Measurements from ENCODE around the gene ABCC6.
"Not testable (repeated sequence)": the region's sequence is repeated elsewhere in the genome, so short reads cannot be mapped to it uniquely, and the experiment has no call there.

The ABCC6 gene

GRCh38 chr16:16161319-16161718, 62.0 kb downstream of the ABCC6 start:
- no peak for DNase-seq (ENCODE audit: low read depth)

- no peak for DNase-seq (ENCODE audit: low read depth)
These were observed 63.6 kb downstream of the ABCC6 start for GRCh38 chr16:16159662-16160061.

GRCh38 chr16:16158741-16159374, 64.4 kb downstream of the ABCC6 start:
- DNase-seq (ENCODE audit: low read depth) = peak; percentile 16

- no peak for DNase-seq (ENCODE audit: low read depth)
These were observed 65.1 kb downstream of the ABCC6 start for GRCh38 chr16:16158082-16158658.

- DNase-seq (ENCODE audit: low read depth) = no peak
These were observed 66.1 kb downstream of the ABCC6 start for GRCh38 chr16:16157166-16157565.

- DNase-seq (ENCODE audit: low read depth) = no peak
These were observed 68.1 kb downstream of the ABCC6 start for GRCh38 chr16:16155234-16155633.

GRCh38 chr16:16154281-16154951, 68.9 kb downstream of the ABCC6 start:
- DNase-seq (ENCODE audit: low read depth) = no peak

GRCh38 chr16:16153000-16153399, 70.3 kb downstream of the ABCC6 start:
- DNase-seq (ENCODE audit: low read depth) = not testable (repeated sequence)

- DNase-seq (ENCODE audit: low read depth) = no peak
These were observed 72.0 kb downstream of the ABCC6 start for GRCh38 chr16:16151315-16151714.

GRCh38 chr16:16150878-16151152, 72.5 kb downstream of the ABCC6 start:
- DNase-seq (ENCODE audit: low read depth) = no peak

- peak; percentile 78 for DNase-seq (ENCODE audit: low read depth)
These were observed 73.0 kb downstream of the ABCC6 start for GRCh38 chr16:16150117-16150877.

- no peak for DNase-seq (ENCODE audit: low read depth)
These were observed 73.6 kb downstream of the ABCC6 start for GRCh38 chr16:16149710-16150116.

GRCh38 chr16:16148755-16149154, 74.5 kb downstream of the ABCC6 start:
- DNase-seq (ENCODE audit: low read depth) = peak; percentile 20

GRCh38 chr16:16148000-16148599, 75.2 kb downstream of the ABCC6 start:
- not testable (repeated sequence) for DNase-seq (ENCODE audit: low read depth)

- DNase-seq (ENCODE audit: low read depth) = no peak
These were observed 75.8 kb downstream of the ABCC6 start for GRCh38 chr16:16147316-16147999.

- DNase-seq (ENCODE audit: low read depth) = no peak
These were observed 76.6 kb downstream of the ABCC6 start for GRCh38 chr16:16146380-16147315.

GRCh38 chr16:16145286-16145685, 78.0 kb downstream of the ABCC6 start:
- DNase-seq (ENCODE audit: low read depth) = no peak

GRCh38 chr16:16144416-16144815, 78.9 kb downstream of the ABCC6 start:
- DNase-seq (ENCODE audit: low read depth) = no peak

GRCh38 chr16:16143931-16144330, 79.4 kb downstream of the ABCC6 start:
- no peak for DNase-seq (ENCODE audit: low read depth)

- no peak for DNase-seq (ENCODE audit: low read depth)
These were observed 80.1 kb downstream of the ABCC6 start for GRCh38 chr16:16143038-16143763.

Measured in fibroblast of gingiva (primary cell).